Kidney (tissue), 14 donors: ENCODE results near the gene TTBK2. TPM values are rescaled to one million over a fixed set of nuclear protein-coding genes. Genes with fewer than 3 reads are reported as not detected.
A peak's percentile ranks its signal among the peaks of the same experiment; 100 is the strongest.

Experiments
- DNase-seq, 5 donors: peaks; one replicate each; pipeline ENCODE4 v3.0.0-alpha.2; 2013 to 2020
- FAIRE-seq: peaks from 2 replicates; lab custom pipeline; 2012; peaks lifted over from hg19 to GRCh38; lab: Jason Lieb, UNC
- H3K27ac ChIP-seq, 2 donors: one replicate each; pipeline ENCODE4 v1.7.0; 2013; ENCODE audit warnings: low read depth in 2 of 2, low read length in 2 of 2, inconsistent platforms in 1 of 2
- H3K27me3 ChIP-seq: one replicate; pipeline ENCODE4 v1.7.1; 2013; ENCODE audit warnings: low read length, inconsistent platforms; ENCODE audit not compliant: control insufficient read depth, insufficient read depth
- H3K36me3 ChIP-seq, 3 donors: one replicate each; pipeline versions ENCODE4 v1.7.0 to v1.7.1; 2013; ENCODE audit warnings: low read length in 3 of 3, control low read depth in 1 of 3, inconsistent platforms in 1 of 3; ENCODE audit not compliant: insufficient read depth in 3 of 3, control insufficient read depth in 2 of 3
- H3K4me1 ChIP-seq, 3 donors: one replicate each; pipeline versions ENCODE4 v1.7.0 to v1.7.1; 2013; ENCODE audit warnings: low read length in 3 of 3, inconsistent platforms in 1 of 3, low read depth in 1 of 3; ENCODE audit not compliant: control insufficient read depth in 2 of 3, insufficient read depth in 2 of 3
- H3K4me3 ChIP-seq, 3 donors: one replicate each; pipeline versions ENCODE4 v1.7.0 to v1.8.1; 2013; ENCODE audit warnings: low read length in 3 of 3, control low read depth in 1 of 3, inconsistent platforms in 1 of 3
- H3K9ac ChIP-seq, 3 donors: one replicate each; pipeline versions ENCODE4 v1.7.0 to v1.7.1; 2013; ENCODE audit warnings: low read length in 3 of 3, control low read depth in 1 of 3, inconsistent platforms in 1 of 3
- H3K9me3 ChIP-seq, 3 donors: one replicate each; pipeline versions ENCODE4 v1.7.0 to v1.7.1; 2013; ENCODE audit warnings: low read length in 3 of 3, control low read depth in 1 of 3, inconsistent platforms in 1 of 3; ENCODE audit not compliant: control insufficient read depth in 2 of 3, insufficient read depth in 1 of 3
- CTCF ChIP-seq: IDR thresholded peaks from 3 replicates; pipeline ENCODE4 v1.5.1; 2012; ENCODE audit warnings: mild to moderate bottlenecking, moderate library complexity, borderline replicate concordance; ENCODE audit not compliant: insufficient read depth; ENCODE audit errors: extremely low read depth
- intact Hi-C: fragments of 100-400 bp; cut with DNase I; formaldehyde crosslinking; loops from one replicate; pipeline ENCODE4 v1.11.1; 2022
- polyA plus RNA-seq: library from polyadenylated mRNA; stranded (reverse); fragments of 350-450 nt; fragmentation: Illumina TruSeq; extraction: RNeasy Lipid Tissue Mini Kit (QIAGEN cat#74804); gene quantifications from one replicate; pipeline ENCODE4 v1.2.3, GENCODE V29; 2014; ENCODE audit warnings: low read depth, low replicate concordance; ENCODE audit not compliant: insufficient read depth
- total RNA-seq: library from RNA; stranded (reverse); fragmentation: NEBNext Ultra II Directional; extraction: Animal tissue kit (Norgen Biotek cat#: 25700); gene quantifications from one replicate; pipeline ENCODE4 v1.2.1, GENCODE V29; 2021
- donor health status: control.
- donor health status: control.
- donor health status: control.
- donor health status: control.
- donor health status: control.
- donor health status: DM: yes; HTN: yes; CAD: no.
- donor health status: Normal renal cell carcinoma (clear cell type).

Gene TTBK2
- total and polyA plus RNA-seq, 2 donors from 2014 or later: 1.9 to 19.1 TPM

- no peak for FAIRE-seq
- Histone ChIP-seq H3K9me3 (peaks cover 0 to 8% (median 0%) of the 10 kb centered on the region in 3 donors), H3K27ac (no peak overlapping the region), H3K4me3 (no peak overlapping the region), H3K4me1 (peaks cover 0 to 8% (median 0%) of the 10 kb centered on the region in 3 donors), H3K9ac (no peak overlapping the region), H3K36me3 (no peaks in the 10 kb centered on the region), H3K27me3 (no peaks in the 10 kb centered on the region)
- no peak for DNase-seq
- no peak for TF ChIP-seq CTCF
- intact Hi-C loops: no loop called here
Measured at GRCh38 chr15:42760759-42761158, 159.8 kb downstream of the TTBK2 start.

GRCh38 chr15:42759093-42759492 is 161.5 kb downstream of the TTBK2 start:
- H3K36me3 ChIP-seq: no peaks in the 10 kb centered on the region
- H3K4me3 ChIP-seq: no peak overlapping the region
- H3K27me3 ChIP-seq: no peaks in the 10 kb centered on the region
- peaks cover 0 to 8% (median 0%) of the 10 kb centered on the region in 3 donors for H3K4me1 ChIP-seq
- H3K9ac ChIP-seq: no peak overlapping the region
- FAIRE-seq (no peak), DNase-seq (peak in 1 of 5 donors; percentile 82)
- peaks cover 0 to 8% (median 0%) of the 10 kb centered on the region in 3 donors for H3K9me3 ChIP-seq
- H3K27ac ChIP-seq: no peak overlapping the region
- intact Hi-C loops: no loop called here
- no peak for TF ChIP-seq CTCF

- Histone ChIP-seq H3K4me1 (no peaks in the 10 kb centered on the region), H3K9ac (no peak overlapping the region), H3K27ac (no peak overlapping the region), H3K9me3 (no peaks in the 10 kb centered on the region), H3K4me3 (no peak overlapping the region), H3K27me3 (no peaks in the 10 kb centered on the region), H3K36me3 (peaks cover 3 to 4% (median 4%) of the 10 kb centered on the region in 3 donors)
- no peak for FAIRE-seq
- DNase-seq: no peak
- intact Hi-C loops: no loop called here
- no peak for TF ChIP-seq CTCF
Measured at GRCh38 chr15:42750306-42750705, 170.3 kb downstream of the TTBK2 start.

- DNase-seq: no peak
- no peak for FAIRE-seq
- intact Hi-C loops: no loop called here
- no peak for TF ChIP-seq CTCF
- Histone ChIP-seq H3K9ac (no peak overlapping the region), H3K27ac (no peak overlapping the region), H3K4me3 (no peak overlapping the region), H3K36me3 (peaks cover 3 to 4% (median 4%) of the 10 kb centered on the region in 3 donors), H3K27me3 (no peaks in the 10 kb centered on the region), H3K4me1 (no peaks in the 10 kb centered on the region), H3K9me3 (no peaks in the 10 kb centered on the region)
Measured at GRCh38 chr15:42749266-42749665, 171.3 kb downstream of the TTBK2 start.
